Measurements from ENCODE around the gene CYP27C1. TPM values are rescaled to one million over a fixed set of nuclear protein-coding genes. Genes with fewer than 3 reads are reported as not detected.
A peak's percentile ranks its signal among the peaks of the same experiment; 100 is the strongest.

Gene CYP27C1
- total RNA-seq, 2 donors from 2014 or later: 0.19 TPM; not detected in 1

GRCh38 chr2:127155947-127156346, 64.2 kb downstream of the CYP27C1 start:
- H3K36me3 ChIP-seq: no peaks in the 10 kb centered on the region
- no peaks in the 10 kb centered on the region for H3K9me3 ChIP-seq
- H3K4me3 ChIP-seq: no peak overlapping the region
- H3K27me3 ChIP-seq: no peaks in the 10 kb centered on the region
- no peak for TF ChIP-seq CTCF (IDR thresholded peaks at IDR 0.05)
- H3K9ac ChIP-seq (ENCODE audit: low read depth in 2 of 2, low read length in 2 of 2): no peak overlapping the region
- no peaks in the 10 kb centered on the region for H3K4me1 ChIP-seq
- no peak overlapping the region for H3K27ac ChIP-seq
- intact Hi-C loops (cut with DNase I): no loop called here
- peak; percentile 31 for DNase-seq

- no peaks in the 10 kb centered on the region for H3K9me3 ChIP-seq
- intact Hi-C loops (cut with DNase I): no loop called here
- no peak overlapping the region for H3K9ac ChIP-seq (ENCODE audit: low read depth in 2 of 2, low read length in 2 of 2)
- no peak overlapping the region for H3K4me3 ChIP-seq
- no peak for DNase-seq
- H3K36me3 ChIP-seq: no peaks in the 10 kb centered on the region
- H3K27ac ChIP-seq: no peak overlapping the region
- TF ChIP-seq CTCF (IDR thresholded peaks at IDR 0.05): no peak
- H3K4me1 ChIP-seq: no peaks in the 10 kb centered on the region
- H3K27me3 ChIP-seq: no peaks in the 10 kb centered on the region
These were observed 65.0 kb downstream of the CYP27C1 start for GRCh38 chr2:127155028-127155581.

GRCh38 chr2:127154396-127154795, 65.7 kb downstream of the CYP27C1 start:
- intact Hi-C loops (cut with DNase I): no loop called here
- DNase-seq: no peak
- Histone ChIP-seq H3K4me3 (no peak overlapping the region), H3K9ac (ENCODE audit: low read depth in 2 of 2, low read length in 2 of 2) (no peak overlapping the region), H3K27ac (no peak overlapping the region), H3K4me1 (no peaks in the 10 kb centered on the region), H3K27me3 (no peaks in the 10 kb centered on the region), H3K9me3 (no peaks in the 10 kb centered on the region), H3K36me3 (no peaks in the 10 kb centered on the region)
- TF ChIP-seq CTCF (IDR thresholded peaks at IDR 0.05): no peak

GRCh38 chr2:127153691-127154158, 66.4 kb downstream of the CYP27C1 start:
- intact Hi-C loops (cut with DNase I): no loop called here
- Histone ChIP-seq H3K27me3 (no peaks in the 10 kb centered on the region), H3K9ac (ENCODE audit: low read depth in 2 of 2, low read length in 2 of 2) (no peak overlapping the region), H3K27ac (no peak overlapping the region), H3K36me3 (no peaks in the 10 kb centered on the region), H3K4me1 (no peaks in the 10 kb centered on the region), H3K9me3 (no peaks in the 10 kb centered on the region), H3K4me3 (no peak overlapping the region)
- no peak for DNase-seq
- TF ChIP-seq CTCF (IDR thresholded peaks at IDR 0.05): no peak

GRCh38 chr2:127150996-127151395, 69.1 kb downstream of the CYP27C1 start:
- no peak for DNase-seq
- intact Hi-C loops (cut with DNase I): no loop called here
- no peak for TF ChIP-seq CTCF (IDR thresholded peaks at IDR 0.05)
- Histone ChIP-seq H3K4me1 (no peaks in the 10 kb centered on the region), H3K27ac (no peak overlapping the region), H3K27me3 (no peaks in the 10 kb centered on the region), H3K9me3 (no peaks in the 10 kb centered on the region), H3K9ac (ENCODE audit: low read depth in 2 of 2, low read length in 2 of 2) (no peak overlapping the region), H3K4me3 (no peak overlapping the region), H3K36me3 (no peaks in the 10 kb centered on the region)

Data from colonic mucosa (tissue), 4 donors.